Measurements from ENCODE around the gene PSMA7.

- TF ChIP-seq POLR2AphosphoS5 (IDR thresholded peaks at IDR 0.05; ENCODE audit: borderline replicate concordance, low read depth, low read length) = no peak
- TF ChIP-seq EZH2 (IDR thresholded peaks at IDR 0.05) = no peak
- TF ChIP-seq FOXP2 (optimal IDR thresholded peaks at IDR 0.05; ENCODE audit: control extremely low read depth, extremely low read length, insufficient read depth) = no peak
Observed at GRCh38 chr20:62105592-62105991, 37.6 kb downstream of the PSMA7 start.
